ENCODE results near the gene COPS9.

GRCh38 chr2:240161087-240161750 is 25.1 kb upstream of the COPS9 start:
- no peak for TF ChIP-seq CTCF (conservative IDR thresholded peaks at IDR 0.05; ENCODE audit: low read depth, low read length)
- no peak for TF ChIP-seq EZH2phosphoT487 (IDR thresholded peaks at IDR 0.05; ENCODE audit: borderline replicate concordance, low read length)
- TF ChIP-seq EZH2 (IDR thresholded peaks at IDR 0.05; ENCODE audit: low read length, unreplicated experiment) = no peak

All from PC-3 (cell line).